Measurements from ENCODE around the gene GRAMD4.

GRAMD4 gene

GRCh38 chr22:46687460-46687859 is 67.3 kb downstream of the GRAMD4 start:
- H3K9me3 ChIP-seq (ENCODE audit: control insufficient read depth, insufficient read depth, low read depth, low read length): no peaks in the 10 kb centered on the region
- H3K9ac ChIP-seq (ENCODE audit: low read length): no peak overlapping the region
- no peaks in the 10 kb centered on the region for H3K4me1 ChIP-seq (ENCODE audit: control insufficient read depth, insufficient read depth, low read length)
- H3K4me3 ChIP-seq (ENCODE audit: low read depth, low read length): no peak overlapping the region
- no peak overlapping the region for H3K27ac ChIP-seq (ENCODE audit: low read depth, low read length)
- no peaks in the 10 kb centered on the region for H3K27me3 ChIP-seq (ENCODE audit: control insufficient read depth, insufficient read depth, low read length)
- H3K36me3 ChIP-seq (ENCODE audit: control insufficient read depth, insufficient read depth, low read length): peaks cover 54% of the 10 kb centered on the region

- Histone ChIP-seq H3K4me3 (ENCODE audit: low read depth, low read length) (no peak overlapping the region), H3K36me3 (ENCODE audit: control insufficient read depth, insufficient read depth, low read length) (peaks cover 64% of the 10 kb centered on the region), H3K9me3 (ENCODE audit: control insufficient read depth, insufficient read depth, low read depth, low read length) (no peaks in the 10 kb centered on the region), H3K4me1 (ENCODE audit: control insufficient read depth, insufficient read depth, low read length) (no peaks in the 10 kb centered on the region), H3K9ac (ENCODE audit: low read length) (no peak overlapping the region), H3K27me3 (ENCODE audit: control insufficient read depth, insufficient read depth, low read length) (no peaks in the 10 kb centered on the region), H3K27ac (ENCODE audit: low read depth, low read length) (no peak overlapping the region)
These were observed 68.8 kb downstream of the GRAMD4 start for GRCh38 chr22:46688949-46689348.

- H3K4me1 ChIP-seq (ENCODE audit: control insufficient read depth, insufficient read depth, low read length): no peaks in the 10 kb centered on the region
- H3K36me3 ChIP-seq (ENCODE audit: control insufficient read depth, insufficient read depth, low read length): peaks cover 76% of the 10 kb centered on the region
- H3K27ac ChIP-seq (ENCODE audit: low read depth, low read length): no peak overlapping the region
- no peaks in the 10 kb centered on the region for H3K9me3 ChIP-seq (ENCODE audit: control insufficient read depth, insufficient read depth, low read depth, low read length)
- no peak overlapping the region for H3K9ac ChIP-seq (ENCODE audit: low read length)
- no peaks in the 10 kb centered on the region for H3K27me3 ChIP-seq (ENCODE audit: control insufficient read depth, insufficient read depth, low read length)
- no peak overlapping the region for H3K4me3 ChIP-seq (ENCODE audit: low read depth, low read length)
These were observed 70.0 kb downstream of the GRAMD4 start for GRCh38 chr22:46690146-46690545.

GRCh38 chr22:46691571-46691970 is 71.4 kb downstream of the GRAMD4 start:
- no peak overlapping the region for H3K4me3 ChIP-seq (ENCODE audit: low read depth, low read length)
- H3K9ac ChIP-seq (ENCODE audit: low read length): no peak overlapping the region
- H3K4me1 ChIP-seq (ENCODE audit: control insufficient read depth, insufficient read depth, low read length): no peaks in the 10 kb centered on the region
- H3K9me3 ChIP-seq (ENCODE audit: control insufficient read depth, insufficient read depth, low read depth, low read length): no peaks in the 10 kb centered on the region
- H3K36me3 ChIP-seq (ENCODE audit: control insufficient read depth, insufficient read depth, low read length): peaks cover 79% of the 10 kb centered on the region
- no peak overlapping the region for H3K27ac ChIP-seq (ENCODE audit: low read depth, low read length)
- H3K27me3 ChIP-seq (ENCODE audit: control insufficient read depth, insufficient read depth, low read length): no peaks in the 10 kb centered on the region

GRCh38 chr22:46693634-46694415 is 73.6 kb downstream of the GRAMD4 start:
- Histone ChIP-seq H3K4me1 (ENCODE audit: control insufficient read depth, insufficient read depth, low read length) (no peaks in the 10 kb centered on the region), H3K27ac (ENCODE audit: low read depth, low read length) (no peak overlapping the region), H3K27me3 (ENCODE audit: control insufficient read depth, insufficient read depth, low read length) (no peaks in the 10 kb centered on the region), H3K4me3 (ENCODE audit: low read depth, low read length) (no peak overlapping the region), H3K9me3 (ENCODE audit: control insufficient read depth, insufficient read depth, low read depth, low read length) (no peaks in the 10 kb centered on the region), H3K36me3 (ENCODE audit: control insufficient read depth, insufficient read depth, low read length) (peaks cover 76% of the 10 kb centered on the region), H3K9ac (ENCODE audit: low read length) (no peak overlapping the region)

GRCh38 chr22:46694416-46695170 is 74.4 kb downstream of the GRAMD4 start:
- Histone ChIP-seq H3K36me3 (ENCODE audit: control insufficient read depth, insufficient read depth, low read length) (peaks cover 78% of the 10 kb centered on the region), H3K27ac (ENCODE audit: low read depth, low read length) (no peak overlapping the region), H3K4me1 (ENCODE audit: control insufficient read depth, insufficient read depth, low read length) (no peaks in the 10 kb centered on the region), H3K27me3 (ENCODE audit: control insufficient read depth, insufficient read depth, low read length) (no peaks in the 10 kb centered on the region), H3K9me3 (ENCODE audit: control insufficient read depth, insufficient read depth, low read depth, low read length) (no peaks in the 10 kb centered on the region), H3K9ac (ENCODE audit: low read length) (no peak overlapping the region), H3K4me3 (ENCODE audit: low read depth, low read length) (no peak overlapping the region)

- Histone ChIP-seq H3K4me3 (ENCODE audit: low read depth, low read length) (no peak overlapping the region), H3K36me3 (ENCODE audit: control insufficient read depth, insufficient read depth, low read length) (peaks cover 76% of the 10 kb centered on the region), H3K27me3 (ENCODE audit: control insufficient read depth, insufficient read depth, low read length) (no peaks in the 10 kb centered on the region), H3K4me1 (ENCODE audit: control insufficient read depth, insufficient read depth, low read length) (no peaks in the 10 kb centered on the region), H3K9me3 (ENCODE audit: control insufficient read depth, insufficient read depth, low read depth, low read length) (no peaks in the 10 kb centered on the region), H3K9ac (ENCODE audit: low read length) (no peak overlapping the region), H3K27ac (ENCODE audit: low read depth, low read length) (no peak overlapping the region)
These were observed 75.4 kb downstream of the GRAMD4 start for GRCh38 chr22:46695346-46696228.

GRCh38 chr22:46696229-46696518 is 76.0 kb downstream of the GRAMD4 start:
- no peaks in the 10 kb centered on the region for H3K27me3 ChIP-seq (ENCODE audit: control insufficient read depth, insufficient read depth, low read length)
- peaks cover 77% of the 10 kb centered on the region for H3K36me3 ChIP-seq (ENCODE audit: control insufficient read depth, insufficient read depth, low read length)
- H3K27ac ChIP-seq (ENCODE audit: low read depth, low read length): no peak overlapping the region
- H3K9ac ChIP-seq (ENCODE audit: low read length): no peak overlapping the region
- H3K4me3 ChIP-seq (ENCODE audit: low read depth, low read length): no peak overlapping the region
- no peaks in the 10 kb centered on the region for H3K4me1 ChIP-seq (ENCODE audit: control insufficient read depth, insufficient read depth, low read length)
- H3K9me3 ChIP-seq (ENCODE audit: control insufficient read depth, insufficient read depth, low read depth, low read length): no peaks in the 10 kb centered on the region

GRCh38 chr22:46696614-46697013 is 76.4 kb downstream of the GRAMD4 start:
- Histone ChIP-seq H3K9ac (ENCODE audit: low read length) (no peak overlapping the region), H3K27ac (ENCODE audit: low read depth, low read length) (no peak overlapping the region), H3K4me1 (ENCODE audit: control insufficient read depth, insufficient read depth, low read length) (no peaks in the 10 kb centered on the region), H3K36me3 (ENCODE audit: control insufficient read depth, insufficient read depth, low read length) (peaks cover 77% of the 10 kb centered on the region), H3K9me3 (ENCODE audit: control insufficient read depth, insufficient read depth, low read depth, low read length) (no peaks in the 10 kb centered on the region), H3K27me3 (ENCODE audit: control insufficient read depth, insufficient read depth, low read length) (no peaks in the 10 kb centered on the region), H3K4me3 (ENCODE audit: low read depth, low read length) (no peak overlapping the region)

GRCh38 chr22:46697811-46698515 is 77.8 kb downstream of the GRAMD4 start:
- H3K27me3 ChIP-seq (ENCODE audit: control insufficient read depth, insufficient read depth, low read length): no peaks in the 10 kb centered on the region
- no peaks in the 10 kb centered on the region for H3K4me1 ChIP-seq (ENCODE audit: control insufficient read depth, insufficient read depth, low read length)
- no peak overlapping the region for H3K9ac ChIP-seq (ENCODE audit: low read length)
- H3K27ac ChIP-seq (ENCODE audit: low read depth, low read length): no peak overlapping the region
- H3K4me3 ChIP-seq (ENCODE audit: low read depth, low read length): no peak overlapping the region
- H3K36me3 ChIP-seq (ENCODE audit: control insufficient read depth, insufficient read depth, low read length): peaks cover 81% of the 10 kb centered on the region
- no peaks in the 10 kb centered on the region for H3K9me3 ChIP-seq (ENCODE audit: control insufficient read depth, insufficient read depth, low read depth, low read length)
